ENCODE measurements around the gene MRRF.

DNA sequence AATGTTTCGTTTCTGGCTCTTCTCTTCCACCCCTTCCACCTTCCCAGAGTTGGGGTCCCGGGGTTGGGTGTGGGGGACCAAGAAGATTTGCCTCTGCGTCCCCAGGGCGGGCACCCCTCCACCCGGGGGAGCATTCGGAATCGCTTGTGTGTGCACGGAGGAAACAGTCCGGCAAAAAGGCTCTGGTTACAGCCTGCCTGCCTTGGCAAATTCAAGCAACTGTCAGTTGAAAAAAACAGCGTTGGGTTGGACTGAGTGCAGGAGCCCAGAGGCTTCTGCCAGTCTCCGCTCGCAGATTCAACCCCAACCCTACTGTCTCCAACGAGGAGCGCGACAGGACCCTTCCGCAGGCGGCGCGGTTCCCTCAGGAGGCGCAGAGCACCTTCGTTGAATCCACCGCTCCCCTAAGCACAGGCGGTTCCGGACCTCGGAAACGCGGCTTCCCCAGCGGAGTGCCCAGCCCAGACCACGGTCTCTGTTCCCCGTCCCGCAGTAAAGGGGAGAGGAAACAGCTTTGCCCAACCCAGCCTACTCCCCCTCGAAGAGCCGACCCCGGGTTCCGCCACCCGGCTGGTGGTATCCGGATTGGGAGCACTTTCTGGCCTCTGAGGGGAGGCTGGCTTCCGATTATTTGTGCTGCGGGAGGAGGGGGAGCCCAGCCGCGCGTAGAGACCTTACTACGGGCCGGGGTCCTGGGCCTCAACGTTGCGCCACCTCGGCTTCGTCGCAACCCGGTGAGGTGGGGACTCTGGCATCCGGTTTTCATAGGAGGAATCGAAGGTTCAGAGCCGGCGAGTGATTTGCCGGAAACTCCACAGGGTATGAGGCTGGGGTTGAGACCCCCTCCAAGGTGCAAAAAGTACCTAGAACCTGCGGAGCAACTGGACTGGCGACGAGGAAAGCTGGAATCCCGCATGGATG, 45.5 kb upstream of the MRRF start:
- TF ChIP-seq SIN3A (IDR thresholded peaks at IDR 0.05; ENCODE audit: borderline replicate concordance, insufficient read depth, low read length) (no peak), POLR2AphosphoS5 (IDR thresholded peaks at IDR 0.05; ENCODE audit: low read depth, low read length) (no peak)
- TF ChIP-seq, protein P1, sequence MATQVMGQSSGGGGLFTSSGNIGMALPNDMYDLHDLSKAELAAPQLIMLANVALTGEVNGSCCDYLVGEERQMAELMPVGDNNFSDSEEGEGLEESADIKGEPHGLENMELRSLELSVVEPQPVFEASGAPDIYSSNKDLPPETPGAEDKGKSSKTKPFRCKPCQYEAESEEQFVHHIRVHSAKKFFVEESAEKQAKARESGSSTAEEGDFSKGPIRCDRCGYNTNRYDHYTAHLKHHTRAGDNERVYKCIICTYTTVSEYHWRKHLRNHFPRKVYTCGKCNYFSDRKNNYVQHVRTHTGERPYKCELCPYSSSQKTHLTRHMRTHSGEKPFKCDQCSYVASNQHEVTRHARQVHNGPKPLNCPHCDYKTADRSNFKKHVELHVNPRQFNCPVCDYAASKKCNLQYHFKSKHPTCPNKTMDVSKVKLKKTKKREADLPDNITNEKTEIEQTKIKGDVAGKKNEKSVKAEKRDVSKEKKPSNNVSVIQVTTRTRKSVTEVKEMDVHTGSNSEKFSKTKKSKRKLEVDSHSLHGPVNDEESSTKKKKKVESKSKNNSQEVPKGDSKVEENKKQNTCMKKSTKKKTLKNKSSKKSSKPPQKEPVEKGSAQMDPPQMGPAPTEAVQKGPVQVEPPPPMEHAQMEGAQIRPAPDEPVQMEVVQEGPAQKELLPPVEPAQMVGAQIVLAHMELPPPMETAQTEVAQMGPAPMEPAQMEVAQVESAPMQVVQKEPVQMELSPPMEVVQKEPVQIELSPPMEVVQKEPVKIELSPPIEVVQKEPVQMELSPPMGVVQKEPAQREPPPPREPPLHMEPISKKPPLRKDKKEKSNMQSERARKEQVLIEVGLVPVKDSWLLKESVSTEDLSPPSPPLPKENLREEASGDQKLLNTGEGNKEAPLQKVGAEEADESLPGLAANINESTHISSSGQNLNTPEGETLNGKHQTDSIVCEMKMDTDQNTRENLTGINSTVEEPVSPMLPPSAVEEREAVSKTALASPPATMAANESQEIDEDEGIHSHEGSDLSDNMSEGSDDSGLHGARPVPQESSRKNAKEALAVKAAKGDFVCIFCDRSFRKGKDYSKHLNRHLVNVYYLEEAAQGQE (IDR thresholded peaks at IDR 0.05; ENCODE audit: insufficient read depth in 1 of 2, low read depth in 2 of 2, low read length in 2 of 2), result no peak
